Stimulated activated CD8-positive, alpha-beta memory T cell treated with anti-CD3 and anti-CD28 coated beads, Interleukin-7, amount 100 ng/mL, for 4 hours (primary cell): ENCODE results near the gene PPCDC.

Source experiments
- DNase-seq, 2 donors: peaks; one replicate each; pipeline ENCODE4 v3.0.0-alpha.2; 2020; ENCODE audit warnings: low read depth in 2 of 2

Gene PPCDC

DNA sequence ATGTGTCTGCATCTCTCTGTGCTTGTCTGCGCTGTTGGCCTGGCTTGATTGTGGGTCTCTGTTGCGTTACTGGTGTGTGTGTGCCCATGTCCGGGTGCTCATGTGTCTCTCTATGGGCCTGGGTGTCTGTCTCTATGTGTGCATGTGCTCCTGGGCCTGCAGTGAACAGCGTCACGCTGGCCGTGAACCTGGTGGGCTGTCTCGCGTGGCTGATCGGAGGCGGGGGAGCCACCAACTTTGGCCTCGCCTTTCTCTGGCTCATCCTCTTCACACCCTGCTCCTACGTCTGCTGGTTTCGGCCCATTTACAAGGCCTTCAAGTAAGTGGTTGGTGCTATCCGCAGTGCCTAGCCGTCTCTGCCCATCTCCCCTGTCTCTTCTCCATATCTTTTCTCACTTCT lies 7.0 kb upstream of the PPCDC start:
- no peak for DNase-seq

DNA sequence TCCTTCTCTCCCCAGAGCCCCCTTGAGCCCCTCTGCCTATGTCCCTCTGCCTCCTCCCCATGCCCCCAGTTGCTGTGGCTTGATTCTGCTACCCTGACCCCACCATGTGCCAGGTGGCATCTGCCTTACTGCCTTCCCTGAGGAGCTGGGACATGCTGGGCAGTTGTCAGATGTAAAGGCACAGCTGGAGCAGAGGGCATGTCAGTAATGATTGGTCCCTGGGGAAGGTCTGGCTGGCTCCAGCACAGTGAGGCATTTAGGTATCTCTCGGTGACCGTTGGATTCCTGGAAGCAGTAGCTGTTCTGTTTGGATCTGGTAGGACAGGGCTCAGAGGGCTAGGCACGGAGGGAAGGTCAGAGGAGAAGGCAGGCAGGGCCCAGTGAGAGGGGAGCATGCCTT lies 3.5 kb upstream of the PPCDC start:
- no peak for DNase-seq

DNA sequence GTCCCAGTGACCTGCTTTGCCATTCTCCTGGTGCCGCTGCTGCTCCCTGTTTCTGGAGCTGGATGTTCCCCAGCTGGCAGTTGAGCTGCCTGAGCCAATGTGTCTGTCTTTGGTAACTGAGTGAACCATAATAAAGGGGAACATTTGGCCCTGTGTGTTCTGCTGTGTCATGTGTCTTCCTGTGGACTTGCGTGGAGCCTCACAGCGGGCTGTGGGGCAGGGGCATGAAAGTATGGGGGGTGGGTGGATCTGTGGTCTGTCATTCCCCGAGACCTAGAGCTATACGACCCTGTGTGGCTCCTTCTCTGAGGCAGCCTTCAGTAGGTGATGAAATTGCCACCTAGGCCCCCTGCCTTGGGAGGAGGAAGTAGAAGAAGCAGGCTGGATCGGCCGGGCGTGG lies 2.0 kb upstream of the PPCDC start:
- DNase-seq = no peak

DNA sequence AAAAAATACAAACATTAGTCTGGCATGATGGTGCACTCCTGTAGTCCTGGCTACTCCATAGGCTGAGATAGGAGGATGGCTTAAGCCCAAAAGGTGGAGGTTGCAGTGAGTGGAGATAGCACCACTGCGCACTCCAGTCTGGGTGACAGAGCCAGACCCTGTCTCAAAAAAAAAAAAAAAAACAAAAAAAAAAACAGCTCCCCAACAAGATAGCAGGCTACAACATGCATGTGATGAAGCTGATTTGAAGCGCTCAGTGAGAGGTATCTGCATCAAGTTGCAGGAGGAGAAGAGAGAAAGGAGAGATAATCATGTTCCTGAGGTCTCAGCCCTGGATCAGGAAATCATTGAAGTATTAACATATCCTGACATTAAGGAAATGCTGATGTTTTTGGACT lies 608 bp upstream of the PPCDC start:
- DNase-seq = no peak

DNA sequence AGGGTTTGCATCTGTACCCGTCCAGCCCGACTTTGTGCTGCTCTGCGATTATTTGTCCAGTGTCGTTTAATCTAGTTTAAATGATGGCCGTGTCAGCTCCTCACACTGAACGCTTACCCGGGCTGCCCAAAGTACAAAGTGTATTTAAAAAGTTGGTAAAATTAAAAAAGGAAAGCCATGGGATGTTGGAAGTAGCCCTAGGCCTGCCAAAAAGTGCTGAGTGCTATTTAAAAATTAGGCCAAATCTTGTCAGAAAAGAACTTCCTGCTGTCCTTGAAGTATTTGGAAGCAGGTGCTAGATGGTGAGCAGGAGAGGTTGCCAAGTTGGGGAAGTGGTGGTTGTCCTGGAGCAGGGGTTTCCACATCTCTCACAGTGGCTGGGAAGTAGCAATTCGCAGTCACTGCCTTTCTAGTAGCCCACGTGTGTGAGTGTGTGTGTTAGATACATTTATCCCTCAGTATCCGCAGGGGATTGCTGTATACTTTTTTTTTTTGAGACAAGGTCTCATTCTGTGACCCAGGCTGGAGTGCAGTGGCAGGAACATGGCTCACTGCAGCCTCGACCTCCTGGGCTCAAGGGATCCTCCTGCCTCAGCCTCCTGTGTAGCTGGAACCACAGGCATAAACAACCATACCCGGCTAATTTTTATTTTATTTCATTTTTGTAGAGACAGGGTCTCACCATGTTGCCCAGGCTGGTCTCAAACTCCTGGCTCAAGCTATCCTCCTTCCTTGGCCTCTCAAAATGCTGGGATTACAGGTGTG lies 664 bp downstream of the PPCDC start:
- no peak for DNase-seq

DNA sequence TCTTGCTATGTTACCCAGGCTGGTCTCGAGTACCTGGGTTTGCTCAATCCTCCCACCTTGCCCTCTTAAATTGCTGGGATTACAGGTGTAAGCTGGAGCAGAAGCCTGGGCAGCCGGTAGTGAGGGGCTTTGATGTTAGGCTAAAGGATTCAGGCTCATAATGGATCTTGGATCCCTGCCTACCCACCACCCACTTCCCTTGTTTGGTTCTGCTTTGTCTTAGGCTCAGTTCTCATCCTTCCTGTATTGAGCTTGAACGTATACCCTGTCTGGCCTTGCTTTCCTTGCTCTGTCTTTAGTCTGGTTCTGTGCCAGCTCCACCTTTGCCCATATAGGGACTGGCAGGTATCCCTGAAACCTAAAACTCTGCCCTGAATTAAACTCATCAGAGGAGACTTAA lies 1.7 kb downstream of the PPCDC start:
- DNase-seq = no peak

DNA sequence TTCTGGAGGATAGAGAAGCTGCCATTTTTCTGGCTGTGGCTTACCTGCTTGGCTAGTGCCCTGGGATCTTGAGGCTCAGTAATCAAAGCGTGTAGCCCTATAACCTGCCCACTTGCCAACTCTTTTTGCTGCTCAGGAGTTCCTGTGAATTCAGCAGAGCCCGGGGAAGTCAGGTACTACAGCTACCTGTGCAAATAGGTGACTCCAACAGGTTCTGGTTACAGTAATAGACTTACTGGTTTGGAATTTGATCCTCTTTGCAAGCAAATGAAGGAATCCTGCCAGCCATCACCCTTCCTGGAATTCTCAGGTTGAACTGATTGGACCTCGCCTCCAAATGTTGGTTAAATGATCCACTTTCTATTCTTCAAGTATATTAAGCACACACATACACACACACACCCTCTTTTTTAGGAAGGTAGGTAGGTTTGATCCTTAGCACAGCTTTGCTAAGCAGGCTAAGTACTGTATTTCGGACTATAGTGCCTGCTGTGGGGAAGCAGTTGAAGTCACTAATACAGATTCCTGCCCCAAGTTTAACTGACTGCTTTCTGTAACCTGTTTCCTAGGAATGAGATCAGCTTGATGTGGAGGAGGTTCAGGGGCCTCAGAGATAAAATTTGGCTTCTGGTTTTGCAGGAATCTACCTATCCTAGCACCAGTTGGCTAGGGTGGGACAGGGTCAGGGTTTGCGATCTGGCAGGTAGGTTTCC lies 2.3 kb downstream of the PPCDC start:
- DNase-seq = no peak

DNA sequence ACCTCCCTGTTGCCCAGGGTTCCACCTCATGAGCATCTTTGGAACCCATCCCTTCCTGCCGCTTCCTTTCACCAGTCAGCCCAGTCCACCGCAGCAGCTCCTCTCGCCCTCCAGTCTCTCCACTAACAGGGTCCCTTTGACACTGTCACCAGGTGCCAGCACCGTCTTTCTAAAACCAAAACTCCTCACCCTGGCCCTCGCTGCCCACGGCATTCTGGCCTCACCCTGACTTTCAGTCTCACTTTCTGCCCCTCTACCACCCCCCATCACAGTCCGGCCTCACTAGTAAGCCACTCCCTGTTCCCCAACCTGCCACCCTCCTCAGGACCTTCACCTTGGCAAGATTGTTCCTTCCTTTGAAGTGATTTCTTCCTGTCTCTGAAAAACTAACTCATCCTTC lies 4.2 kb downstream of the PPCDC start:
- DNase-seq = no peak

DNA sequence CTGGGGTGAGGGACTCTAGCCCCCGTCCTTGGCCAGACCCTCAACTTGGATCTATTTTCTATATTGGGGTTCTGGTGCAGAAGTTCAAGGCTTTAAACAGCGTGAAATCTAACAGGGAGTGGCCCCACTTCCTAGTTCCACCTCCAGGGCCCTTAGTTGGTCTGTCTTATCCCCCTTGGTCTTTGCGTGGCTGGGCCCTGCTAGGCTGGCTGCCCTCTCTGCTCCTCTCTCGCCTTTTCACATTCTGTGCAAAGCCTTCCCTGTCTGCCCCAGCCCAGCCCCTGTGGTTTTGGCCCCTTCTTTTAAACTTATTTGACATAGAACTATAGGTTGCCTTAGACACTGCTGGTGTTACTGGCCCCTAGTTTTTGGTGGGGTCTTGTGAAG lies 5.6 kb downstream of the PPCDC start:
- DNase-seq = no peak

DNA sequence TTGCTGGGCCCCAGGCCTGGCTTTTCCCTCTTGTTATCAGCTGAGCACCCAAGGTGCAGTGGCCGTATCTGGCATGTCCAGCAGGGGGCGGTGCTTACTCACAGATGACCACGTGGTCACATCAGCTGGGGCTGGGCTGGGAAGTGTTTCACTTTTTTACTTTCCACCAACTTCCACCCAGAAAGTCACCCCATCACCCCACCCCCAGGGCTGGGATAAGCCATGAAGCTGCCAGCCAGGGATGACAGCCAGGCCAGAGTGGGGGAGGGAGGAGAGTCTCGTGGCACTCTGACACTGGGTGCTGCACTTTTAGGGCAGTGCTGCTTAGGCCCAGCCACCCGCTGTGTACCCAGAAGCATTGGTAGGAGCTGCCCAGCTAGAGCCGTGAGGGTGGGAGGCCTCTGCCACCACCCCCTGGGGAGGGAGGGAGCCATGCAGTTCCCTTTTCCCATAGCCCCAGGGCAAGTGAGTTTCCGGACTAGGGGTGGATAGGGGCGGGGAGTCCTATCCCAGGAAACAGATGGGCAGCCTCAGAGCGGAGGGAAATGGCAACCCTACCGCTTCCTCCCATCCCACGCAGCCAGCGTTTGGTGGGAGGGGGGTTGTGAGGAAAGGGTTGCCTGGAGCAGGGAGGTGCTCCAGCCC lies 6.1 kb downstream of the PPCDC start:
- peak; percentile 75 to 82 for DNase-seq

DNA sequence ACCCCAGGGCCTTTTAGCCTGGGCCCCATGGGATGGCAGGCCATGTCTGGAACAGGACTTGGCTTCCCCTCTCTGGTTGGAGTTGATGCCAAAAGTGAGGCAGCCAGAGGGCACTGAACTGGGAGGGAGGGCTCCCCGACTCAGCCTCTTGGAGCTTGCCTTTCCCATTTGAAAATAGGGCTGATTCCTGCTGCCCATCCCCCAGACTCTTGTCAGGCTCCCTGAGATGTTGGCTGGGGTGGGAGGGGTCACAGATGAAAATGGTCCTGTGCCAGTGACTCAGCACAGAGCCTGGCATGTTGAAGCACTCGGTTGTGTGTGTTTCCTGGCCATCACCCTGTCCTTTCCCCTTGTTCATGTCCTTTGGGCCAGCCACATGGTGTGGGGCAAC lies 6.6 kb downstream of the PPCDC start:
- no peak for DNase-seq

DNA sequence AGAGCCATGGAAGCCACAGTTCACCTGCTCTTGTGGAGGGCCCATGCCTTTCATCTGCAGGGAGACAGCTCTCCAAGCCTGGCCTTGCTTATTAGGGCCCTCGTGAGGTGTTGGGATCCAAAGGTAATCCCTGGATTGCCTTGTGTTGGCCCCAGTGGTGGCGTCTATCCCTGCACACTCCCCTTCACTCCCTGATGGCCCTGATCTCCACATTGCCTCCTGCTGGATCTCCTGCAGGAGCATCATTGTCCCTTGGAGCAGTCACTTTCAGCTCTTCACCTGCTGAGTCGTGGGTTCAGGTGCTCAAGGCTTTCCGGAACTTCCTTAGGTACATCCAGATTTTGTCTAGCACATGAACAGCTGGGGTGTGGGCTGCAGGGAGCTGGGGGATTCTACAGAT lies 7.0 kb downstream of the PPCDC start:
- no peak for DNase-seq

DNA sequence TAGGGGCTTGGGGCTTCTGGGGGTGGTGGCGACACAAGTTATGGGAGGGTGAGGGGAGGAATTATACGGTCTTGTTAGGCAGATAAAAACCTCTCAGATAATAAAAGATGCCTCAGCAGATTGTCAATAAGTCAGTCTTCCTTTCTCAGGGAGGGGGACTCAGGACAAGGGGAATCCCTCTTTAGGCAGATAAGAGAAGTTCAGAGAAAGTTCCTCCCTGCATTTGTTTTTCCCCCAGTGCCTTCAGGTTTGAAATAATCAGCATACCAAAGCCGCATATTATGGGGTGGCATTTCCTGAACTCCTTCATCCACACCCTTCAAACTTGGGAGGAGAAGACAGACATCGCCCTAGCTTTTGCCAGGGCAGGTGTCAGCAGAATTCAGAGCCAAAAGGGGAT lies 8.5 kb downstream of the PPCDC start:
- DNase-seq = no peak

DNA sequence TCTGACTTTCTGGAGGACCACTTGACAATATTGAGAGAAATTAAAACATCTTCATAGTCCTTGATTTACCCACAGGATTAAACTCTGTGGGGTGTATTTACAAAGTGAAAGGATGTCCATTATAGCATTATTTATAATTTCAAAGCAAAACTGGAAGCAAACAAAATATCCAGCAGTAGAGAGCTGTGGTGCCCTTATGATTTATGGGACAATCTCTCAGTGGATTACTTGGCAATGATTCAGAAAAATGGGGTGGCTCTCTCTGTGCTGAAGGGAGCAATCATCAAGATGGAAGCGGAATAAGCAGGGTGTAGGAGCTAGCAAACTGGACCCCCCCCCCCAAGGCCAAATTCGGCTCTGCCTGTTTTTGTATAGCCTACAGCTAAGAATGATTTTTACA lies 9.0 kb downstream of the PPCDC start:
- no peak for DNase-seq

DNA sequence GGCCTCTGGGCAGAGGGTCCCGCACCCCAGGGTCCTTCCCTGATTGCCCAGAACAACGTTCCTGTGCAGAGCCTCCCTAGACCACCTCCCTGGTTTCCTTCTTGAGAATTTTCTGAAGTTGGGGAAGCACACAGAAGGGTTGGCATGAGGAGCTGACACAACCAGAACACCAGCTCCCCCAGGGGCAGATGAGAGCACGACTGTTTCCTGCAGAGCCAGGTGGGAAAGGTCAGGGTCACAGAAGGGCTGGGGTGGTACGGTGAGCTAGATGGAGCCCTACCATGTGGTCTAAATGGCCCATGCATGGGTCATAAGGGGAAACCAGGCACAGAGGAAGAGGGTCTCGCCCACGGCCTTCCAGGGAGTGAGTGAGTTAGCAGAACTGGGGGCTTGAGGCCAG lies 10.4 kb downstream of the PPCDC start:
- no peak for DNase-seq

DNA sequence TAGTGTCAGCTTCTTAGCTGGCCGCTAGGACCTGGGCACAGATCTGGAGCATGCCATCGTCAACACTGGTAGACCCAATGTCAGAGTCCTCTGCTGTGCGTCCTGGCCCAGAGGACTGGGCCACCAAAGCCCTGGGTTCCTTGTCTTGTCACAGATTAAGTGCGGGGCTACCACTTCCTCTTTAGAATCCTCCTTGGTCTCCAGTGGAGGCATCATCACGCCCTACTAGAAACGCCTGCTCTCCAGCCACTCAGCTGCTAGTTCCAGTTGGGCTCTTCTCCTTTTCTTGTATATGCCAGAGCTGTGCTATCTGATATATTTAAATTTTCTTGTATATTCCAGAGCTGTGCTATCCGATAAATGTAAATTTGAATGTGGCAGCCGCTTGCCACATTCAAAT lies 11.2 kb downstream of the PPCDC start:
- no peak for DNase-seq

DNA sequence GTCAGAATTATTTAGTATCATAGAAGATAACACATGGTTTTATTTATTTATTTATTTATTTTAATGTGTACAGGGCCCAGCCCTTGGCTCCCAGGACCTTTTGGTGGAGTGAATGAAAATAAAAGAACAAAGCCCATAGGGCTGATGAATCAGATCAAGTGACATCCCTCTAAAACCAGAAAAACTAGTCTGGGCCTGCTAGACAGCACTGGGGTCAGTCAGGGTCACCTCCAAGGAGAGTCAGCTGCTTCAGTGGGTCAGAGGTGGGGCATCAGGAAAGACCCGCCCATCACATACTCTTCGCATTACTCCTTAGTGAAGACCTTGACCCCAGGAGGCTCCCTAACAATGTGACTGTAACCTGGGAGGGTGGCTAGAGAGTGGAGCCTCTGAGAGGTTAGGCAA lies 12.8 kb downstream of the PPCDC start:
- no peak for DNase-seq

DNA sequence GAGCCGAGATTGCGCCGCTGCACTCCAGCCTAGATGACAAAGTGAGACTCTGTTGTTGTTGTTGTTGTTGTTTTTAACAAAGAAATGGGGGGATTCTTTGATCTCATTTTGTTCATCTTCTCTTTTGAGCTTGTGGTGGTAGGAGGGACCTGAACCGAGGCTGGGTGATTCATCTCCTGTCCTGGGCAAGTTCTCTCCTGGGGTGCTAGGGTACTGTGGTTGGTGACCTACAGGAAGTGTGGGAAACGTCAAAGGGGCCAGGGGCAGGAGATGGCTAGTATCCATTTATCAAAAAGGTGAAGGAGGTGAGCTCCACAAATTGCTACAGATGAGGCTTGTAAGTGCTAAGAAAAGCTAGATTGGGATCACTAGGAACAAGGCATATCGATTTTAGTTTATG lies 14.3 kb downstream of the PPCDC start:
- DNase-seq = no peak

DNA sequence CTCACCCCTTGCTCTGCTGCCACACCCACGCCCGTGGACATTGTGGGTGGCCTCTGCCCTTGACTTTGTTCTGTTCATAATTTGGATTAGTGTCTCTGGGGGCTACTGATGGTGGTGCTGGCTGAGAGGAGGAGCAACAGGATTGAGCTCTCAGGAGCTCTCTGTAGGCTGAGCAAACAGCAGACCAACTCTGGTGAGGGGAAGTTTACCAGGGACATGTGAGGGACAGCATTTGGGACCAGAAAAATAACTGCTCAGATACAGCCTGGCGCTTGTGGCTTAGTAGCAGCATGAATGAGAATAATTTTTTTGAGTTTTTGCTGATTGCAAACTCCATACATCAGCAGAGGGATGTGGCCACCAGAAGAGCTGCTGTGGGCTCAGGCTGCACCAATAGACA lies 14.8 kb downstream of the PPCDC start:
- DNase-seq = no peak

DNA sequence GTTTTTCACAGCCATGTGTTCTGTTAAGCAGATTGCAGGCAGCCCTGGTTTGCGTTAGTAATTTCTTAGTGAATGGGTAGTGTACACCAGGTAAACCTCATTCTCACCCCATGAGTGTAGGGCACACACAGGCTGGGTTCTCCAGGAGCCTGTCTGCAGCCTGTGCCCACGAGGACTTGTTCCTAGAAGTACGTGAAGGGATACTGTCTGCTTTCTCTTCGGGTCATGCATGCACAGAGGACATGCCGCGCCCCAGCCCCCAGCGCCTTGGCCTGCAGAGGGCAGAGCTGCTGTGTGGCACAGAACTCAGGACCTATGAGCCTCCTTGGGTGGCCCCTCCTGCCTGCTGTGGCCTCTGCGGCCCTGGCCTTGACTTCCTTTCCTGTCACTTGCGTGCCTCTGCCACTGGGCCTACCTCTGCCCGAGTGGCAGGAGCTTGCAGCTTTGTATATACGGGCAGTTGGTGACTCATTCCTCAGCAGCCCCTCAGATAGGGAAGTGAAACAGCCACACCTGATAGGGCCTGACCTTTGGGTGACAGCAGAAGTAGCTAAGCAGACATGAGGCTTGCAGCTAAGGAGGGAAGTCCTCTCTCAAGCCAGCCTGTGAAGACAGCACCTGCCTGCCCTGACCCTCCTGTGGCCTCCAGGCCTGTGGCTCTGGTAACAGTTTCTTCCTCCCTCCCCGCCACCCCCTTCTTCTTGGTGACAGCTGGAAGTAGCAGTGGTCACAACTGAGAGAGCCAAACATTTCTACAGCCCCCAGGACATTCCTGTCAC lies 19.5 kb downstream of the PPCDC start:
- peak; percentile 39 to 66 for DNase-seq

DNA sequence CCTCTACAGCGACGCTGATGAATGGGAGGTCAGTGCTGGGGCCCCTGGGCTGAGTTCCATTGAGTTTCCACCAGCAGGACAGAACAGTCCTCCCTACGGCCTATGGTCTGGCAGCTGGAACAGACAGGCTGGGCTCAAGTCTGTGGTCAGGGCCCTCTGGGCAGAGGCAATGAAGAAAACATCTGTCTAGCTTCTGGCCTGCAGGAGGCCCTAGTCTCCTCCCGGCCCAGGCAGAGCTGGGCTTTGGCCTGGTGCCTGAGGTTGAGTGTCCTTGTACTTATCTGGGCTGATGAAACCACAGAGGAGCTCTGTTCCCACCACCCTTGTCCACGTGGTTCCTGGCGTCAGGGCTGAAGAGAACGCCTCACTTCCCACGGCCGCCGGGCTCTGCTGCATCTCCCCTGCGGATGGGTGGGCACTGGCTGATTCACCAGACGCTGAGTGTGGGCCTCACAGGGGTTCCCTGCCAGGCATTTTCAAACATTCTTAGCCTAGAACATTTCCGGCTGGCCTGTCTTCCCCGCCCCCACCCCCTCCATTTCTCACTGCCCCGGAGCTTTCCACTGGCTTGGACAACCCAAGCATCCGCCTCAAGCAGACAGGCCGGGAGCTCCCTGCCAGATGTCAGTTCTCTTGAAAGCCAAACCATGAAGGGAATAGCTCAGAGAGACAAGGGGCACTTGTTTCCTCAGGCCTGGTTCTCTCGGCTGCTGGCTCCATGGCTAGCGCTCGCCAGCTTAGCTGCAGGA lies 20.3 kb downstream of the PPCDC start:
- peak in 1 of 2 donors; percentile 33 for DNase-seq
